ENCODE data around the gene STXBP4. TPM values are rescaled to one million over a fixed set of nuclear protein-coding genes. Genes with fewer than 3 reads are reported as not detected.

Gene STXBP4
- total RNA-seq, 3 donors from 2014 or later: 4.6 to 15.4 (median 8.8) TPM

DNA sequence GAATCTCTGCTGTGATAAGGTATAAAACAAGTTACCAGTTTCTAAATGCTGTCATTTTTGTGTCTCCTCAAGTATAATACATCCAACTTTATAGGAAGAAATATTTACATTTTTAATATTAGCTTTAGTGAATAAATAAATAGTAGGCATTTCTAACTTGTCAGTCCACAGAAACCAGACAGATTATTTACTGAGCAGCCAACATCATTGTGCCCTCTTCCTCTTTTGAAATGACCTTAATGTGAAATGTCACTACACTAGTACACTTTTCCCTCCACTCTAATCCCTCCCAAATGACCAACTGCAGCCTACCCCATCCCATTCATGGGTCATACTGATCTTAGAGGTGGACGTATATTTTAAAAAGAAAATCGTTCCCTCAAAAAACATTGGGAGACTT lies 9.2 kb downstream of the STXBP4 start:
- Histone ChIP-seq H3K4me3 (no peak overlapping the region), H3K4me1 (ENCODE audit: low read depth) (no peaks in the 10 kb centered on the region), H3K9me3 (peaks cover 9% of the 10 kb centered on the region), H3K36me3 (ENCODE audit: low read depth) (no peaks in the 10 kb centered on the region)
- DNase-seq (no peak), ATAC-seq (no peak)
- TF ChIP-seq, protein P1, sequence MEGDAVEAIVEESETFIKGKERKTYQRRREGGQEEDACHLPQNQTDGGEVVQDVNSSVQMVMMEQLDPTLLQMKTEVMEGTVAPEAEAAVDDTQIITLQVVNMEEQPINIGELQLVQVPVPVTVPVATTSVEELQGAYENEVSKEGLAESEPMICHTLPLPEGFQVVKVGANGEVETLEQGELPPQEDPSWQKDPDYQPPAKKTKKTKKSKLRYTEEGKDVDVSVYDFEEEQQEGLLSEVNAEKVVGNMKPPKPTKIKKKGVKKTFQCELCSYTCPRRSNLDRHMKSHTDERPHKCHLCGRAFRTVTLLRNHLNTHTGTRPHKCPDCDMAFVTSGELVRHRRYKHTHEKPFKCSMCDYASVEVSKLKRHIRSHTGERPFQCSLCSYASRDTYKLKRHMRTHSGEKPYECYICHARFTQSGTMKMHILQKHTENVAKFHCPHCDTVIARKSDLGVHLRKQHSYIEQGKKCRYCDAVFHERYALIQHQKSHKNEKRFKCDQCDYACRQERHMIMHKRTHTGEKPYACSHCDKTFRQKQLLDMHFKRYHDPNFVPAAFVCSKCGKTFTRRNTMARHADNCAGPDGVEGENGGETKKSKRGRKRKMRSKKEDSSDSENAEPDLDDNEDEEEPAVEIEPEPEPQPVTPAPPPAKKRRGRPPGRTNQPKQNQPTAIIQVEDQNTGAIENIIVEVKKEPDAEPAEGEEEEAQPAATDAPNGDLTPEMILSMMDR (IDR thresholded peaks at IDR 0.05): no peak
- intact Hi-C loops (cut with DNase I, micrococcal nuclease): no loop called here

DNA sequence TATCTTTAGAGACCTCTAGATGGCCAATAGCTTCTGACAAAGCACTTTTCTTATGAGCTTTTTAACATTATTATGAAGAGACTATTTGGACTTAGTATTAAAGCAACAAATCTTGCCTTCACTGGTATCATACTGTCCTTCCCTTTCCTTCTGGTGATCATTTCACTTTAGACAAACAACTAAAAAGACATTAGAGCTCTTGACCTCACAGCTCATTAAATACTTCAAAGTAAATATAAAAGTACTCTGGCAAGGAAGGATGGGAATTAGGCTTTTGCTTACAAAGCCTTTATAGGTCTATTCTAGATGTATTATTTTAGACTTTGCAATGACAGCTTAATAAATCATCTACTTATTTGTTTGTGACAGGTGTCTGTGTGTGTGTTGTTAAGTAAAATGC lies 11.1 kb downstream of the STXBP4 start:
- Histone ChIP-seq H3K9me3 (peaks cover 9% of the 10 kb centered on the region), H3K36me3 (ENCODE audit: low read depth) (no peaks in the 10 kb centered on the region), H3K4me3 (no peak overlapping the region), H3K4me1 (ENCODE audit: low read depth) (no peaks in the 10 kb centered on the region)
- intact Hi-C loops (cut with DNase I, micrococcal nuclease): no loop called here
- DNase-seq: no peak
- ATAC-seq: no peak
- TF ChIP-seq, protein P1 (IDR thresholded peaks at IDR 0.05): no peak

- H3K36me3 ChIP-seq (ENCODE audit: low read depth): no peaks in the 10 kb centered on the region
- no peak for ATAC-seq
- H3K4me3 ChIP-seq: no peak overlapping the region
- intact Hi-C loops (cut with DNase I, micrococcal nuclease): no loop called here
- DNase-seq: no peak
- no peaks in the 10 kb centered on the region for H3K4me1 ChIP-seq (ENCODE audit: low read depth)
- H3K9me3 ChIP-seq: peaks cover 9% of the 10 kb centered on the region
- TF ChIP-seq, protein P1 (IDR thresholded peaks at IDR 0.05): no peak
Observed at GRCh38 chr17:54980375-54980774, 11.8 kb downstream of the STXBP4 start.

DNA sequence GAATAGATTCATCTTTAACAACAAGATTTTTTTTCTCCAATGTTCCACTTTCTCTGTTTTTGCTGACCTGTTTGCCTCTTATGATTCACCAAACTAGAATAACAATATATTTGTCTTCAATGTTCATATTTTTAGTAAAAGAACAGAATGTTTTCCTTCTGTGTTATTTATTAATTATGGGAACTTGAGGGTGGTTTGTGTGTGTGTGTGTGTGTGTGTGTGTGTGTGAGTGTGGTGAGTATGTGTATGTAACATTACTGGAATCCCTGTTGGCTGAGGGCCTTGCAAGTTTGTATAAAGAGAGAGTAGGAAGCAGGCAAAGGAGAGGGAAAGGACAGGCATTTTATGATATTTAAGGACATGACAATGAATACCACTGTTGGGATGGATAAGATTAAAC lies 13.8 kb downstream of the STXBP4 start:
- TF ChIP-seq, protein P1 (IDR thresholded peaks at IDR 0.05): no peak
- ATAC-seq: no peak

GRCh38 chr17:54983260-54983659 lies 14.7 kb downstream of the STXBP4 start:
- intact Hi-C loops (cut with DNase I, micrococcal nuclease): no loop called here
- TF ChIP-seq, protein P1 (IDR thresholded peaks at IDR 0.05): no peak
- Histone ChIP-seq H3K4me3 (no peak overlapping the region), H3K9me3 (peaks cover 9% of the 10 kb centered on the region), H3K36me3 (ENCODE audit: low read depth) (no peaks in the 10 kb centered on the region), H3K4me1 (ENCODE audit: low read depth) (no peaks in the 10 kb centered on the region)
- ATAC-seq (no peak), DNase-seq (no peak)

More for the DNA sequence above, 13.8 kb downstream of the STXBP4 start:
- Histone ChIP-seq H3K4me3 (no peak overlapping the region), H3K4me1 (ENCODE audit: low read depth) (no peaks in the 10 kb centered on the region), H3K9me3 (peaks cover 9% of the 10 kb centered on the region), H3K36me3 (ENCODE audit: low read depth) (no peaks in the 10 kb centered on the region)
- no peak for DNase-seq
- intact Hi-C loops (cut with DNase I, micrococcal nuclease): no loop called here

GRCh38 chr17:54985476-54985875 lies 16.9 kb downstream of the STXBP4 start:
- Histone ChIP-seq H3K4me3 (no peak overlapping the region), H3K36me3 (ENCODE audit: low read depth) (no peaks in the 10 kb centered on the region), H3K4me1 (ENCODE audit: low read depth) (no peaks in the 10 kb centered on the region), H3K9me3 (peaks cover 5% of the 10 kb centered on the region)
- no peak for ATAC-seq
- DNase-seq: no peak
- intact Hi-C loops (cut with DNase I, micrococcal nuclease): no loop called here
- TF ChIP-seq, protein P1 (IDR thresholded peaks at IDR 0.05): no peak

Measured in mucosa of descending colon (tissue), 3 donors.